Stimulated activated effector memory CD8-positive, alpha-beta T cell treated with anti-CD3 and anti-CD28 coated beads, Interleukin-12 subunit alpha, Interleukin-12 subunit beta, amount 100 ng/mL, for 72 hours (primary cell): ENCODE measurements around the gene EZH2.

Source experiments
- ATAC-seq: fragments of 150-1000 bp; cut with Tn5 transposase; 2 replicates; pipeline ENCODE4 v1.10.0; 2021
- DNase-seq, 2 donors: peaks; one replicate each; pipeline ENCODE4 v3.0.0; 2021 to 2022; ENCODE audit warnings: low spot score in 2 of 2
- H3K27ac Mint-ChIP-seq: one replicate; pipeline ENCODE4 v1.8.0; 2022; ENCODE audit warnings: mild to moderate bottlenecking, mixed read lengths
- H3K36me3 Mint-ChIP-seq: one replicate; pipeline ENCODE4 v1.8.0; 2022; ENCODE audit warnings: mild to moderate bottlenecking, mixed read lengths
- H3K4me1 Mint-ChIP-seq: one replicate; pipeline ENCODE4 v1.8.0; 2022; ENCODE audit warnings: mixed read lengths
- H3K4me3 Mint-ChIP-seq: one replicate; pipeline ENCODE4 v1.8.0; 2022; ENCODE audit warnings: mild to moderate bottlenecking, mixed read lengths
- H3K9me3 Mint-ChIP-seq: one replicate; pipeline ENCODE4 v1.8.0; 2022; ENCODE audit warnings: mixed read lengths

EZH2 gene

GRCh38 chr7:148814922-148815559, 69.0 kb downstream of the EZH2 start:
- no peak overlapping the region for H3K4me3 Mint-ChIP-seq
- DNase-seq = no peak
- peaks cover 99% of the 10 kb centered on the region for H3K36me3 Mint-ChIP-seq
- no peaks in the 10 kb centered on the region for H3K9me3 Mint-ChIP-seq
- H3K4me1 Mint-ChIP-seq = peaks cover 3% of the 10 kb centered on the region
- no peak for ATAC-seq
- no peak overlapping the region for H3K27ac Mint-ChIP-seq

GRCh38 chr7:148813890-148814289, 70.2 kb downstream of the EZH2 start:
- DNase-seq (no peak), ATAC-seq (no peak)
- Mint-ChIP-seq H3K4me3 (no peak overlapping the region), H3K27ac (peak overlapping the region; percentile 52), H3K36me3 (peaks cover 99% of the 10 kb centered on the region), H3K4me1 (peaks cover 6% of the 10 kb centered on the region), H3K9me3 (no peaks in the 10 kb centered on the region)

- H3K27ac Mint-ChIP-seq = no peak overlapping the region
- DNase-seq = no peak
- peaks cover 100% of the 10 kb centered on the region for H3K36me3 Mint-ChIP-seq
- H3K4me3 Mint-ChIP-seq = no peak overlapping the region
- peaks cover 6% of the 10 kb centered on the region for H3K4me1 Mint-ChIP-seq
- H3K9me3 Mint-ChIP-seq = no peaks in the 10 kb centered on the region
- no peak for ATAC-seq
Observed at GRCh38 chr7:148811892-148812291, 72.2 kb downstream of the EZH2 start.

- DNase-seq (no peak), ATAC-seq (no peak)
- H3K27ac Mint-ChIP-seq = peak overlapping the region; percentile 78
- no peaks in the 10 kb centered on the region for H3K9me3 Mint-ChIP-seq
- no peak overlapping the region for H3K4me3 Mint-ChIP-seq
- H3K36me3 Mint-ChIP-seq = peaks cover 100% of the 10 kb centered on the region
- peaks cover 6% of the 10 kb centered on the region for H3K4me1 Mint-ChIP-seq
Observed at GRCh38 chr7:148809856-148810255, 74.2 kb downstream of the EZH2 start.

GRCh38 chr7:148807436-148807835, 76.7 kb downstream of the EZH2 start:
- H3K36me3 Mint-ChIP-seq = peaks cover 92% of the 10 kb centered on the region

GRCh38 chr7:148806187-148806586, 77.9 kb downstream of the EZH2 start:
- Mint-ChIP-seq H3K27ac (no peak overlapping the region), H3K9me3 (no peaks in the 10 kb centered on the region), H3K36me3 (peaks cover 92% of the 10 kb centered on the region), H3K4me1 (peaks cover 6% of the 10 kb centered on the region), H3K4me3 (no peak overlapping the region)
- no peak for ATAC-seq
- DNase-seq = no peak

More at GRCh38 chr7:148807436-148807835, 76.7 kb downstream of the EZH2 start:
- DNase-seq = no peak
- Mint-ChIP-seq H3K4me3 (no peak overlapping the region), H3K9me3 (no peaks in the 10 kb centered on the region), H3K27ac (no peak overlapping the region), H3K4me1 (peaks cover 6% of the 10 kb centered on the region)
- no peak for ATAC-seq

GRCh38 chr7:148804343-148805235, 79.5 kb downstream of the EZH2 start:
- ATAC-seq (no peak), DNase-seq (no peak)
- no peaks in the 10 kb centered on the region for H3K9me3 Mint-ChIP-seq
- no peaks in the 10 kb centered on the region for H3K4me1 Mint-ChIP-seq
- H3K4me3 Mint-ChIP-seq = no peak overlapping the region
- H3K36me3 Mint-ChIP-seq = peaks cover 92% of the 10 kb centered on the region
- H3K27ac Mint-ChIP-seq = peak overlapping the region; percentile 45

- ATAC-seq (no peak), DNase-seq (no peak)
- H3K27ac Mint-ChIP-seq = peak overlapping the region; percentile 45
- H3K4me3 Mint-ChIP-seq = no peak overlapping the region
- peaks cover 92% of the 10 kb centered on the region for H3K36me3 Mint-ChIP-seq
- no peaks in the 10 kb centered on the region for H3K9me3 Mint-ChIP-seq
- H3K4me1 Mint-ChIP-seq = no peaks in the 10 kb centered on the region
Observed at GRCh38 chr7:148803094-148803493, 81.0 kb downstream of the EZH2 start.

GRCh38 chr7:148802101-148802493, 82.0 kb downstream of the EZH2 start:
- peaks cover 92% of the 10 kb centered on the region for H3K36me3 Mint-ChIP-seq
- ATAC-seq = no peak

GRCh38 chr7:148800677-148801076, 83.4 kb downstream of the EZH2 start:
- Mint-ChIP-seq H3K4me3 (no peak overlapping the region), H3K9me3 (no peaks in the 10 kb centered on the region), H3K27ac (peak overlapping the region; percentile 61), H3K4me1 (no peaks in the 10 kb centered on the region), H3K36me3 (peaks cover 92% of the 10 kb centered on the region)
- DNase-seq (no peak), ATAC-seq (no peak)

More at GRCh38 chr7:148802101-148802493, 82.0 kb downstream of the EZH2 start:
- Mint-ChIP-seq H3K27ac (peak overlapping the region; percentile 70), H3K4me3 (no peak overlapping the region), H3K9me3 (no peaks in the 10 kb centered on the region), H3K4me1 (no peaks in the 10 kb centered on the region)
- no peak for DNase-seq

GRCh38 chr7:148799893-148800555, 84.1 kb downstream of the EZH2 start:
- no peak for DNase-seq
- Mint-ChIP-seq H3K9me3 (no peaks in the 10 kb centered on the region), H3K27ac (peak overlapping the region; percentile 61), H3K4me3 (no peak overlapping the region), H3K36me3 (peaks cover 92% of the 10 kb centered on the region), H3K4me1 (no peaks in the 10 kb centered on the region)
- ATAC-seq = no peak

GRCh38 chr7:148796841-148797240, 87.2 kb downstream of the EZH2 start:
- no peaks in the 10 kb centered on the region for H3K4me1 Mint-ChIP-seq
- H3K4me3 Mint-ChIP-seq = no peak overlapping the region
- no peak overlapping the region for H3K27ac Mint-ChIP-seq
- ATAC-seq (no peak), DNase-seq (no peak)
- H3K9me3 Mint-ChIP-seq = no peaks in the 10 kb centered on the region
- peaks cover 100% of the 10 kb centered on the region for H3K36me3 Mint-ChIP-seq

GRCh38 chr7:148794476-148794875, 89.6 kb downstream of the EZH2 start:
- Mint-ChIP-seq H3K4me1 (no peaks in the 10 kb centered on the region), H3K9me3 (no peaks in the 10 kb centered on the region), H3K36me3 (peaks cover 100% of the 10 kb centered on the region), H3K4me3 (no peak overlapping the region), H3K27ac (no peak overlapping the region)
- DNase-seq (no peak), ATAC-seq (no peak)

GRCh38 chr7:148793590-148793989, 90.5 kb downstream of the EZH2 start:
- no peak overlapping the region for H3K27ac Mint-ChIP-seq

GRCh38 chr7:148791546-148791945, 92.5 kb downstream of the EZH2 start:
- no peak for ATAC-seq
- H3K4me3 Mint-ChIP-seq = no peak overlapping the region
- H3K4me1 Mint-ChIP-seq = no peaks in the 10 kb centered on the region
- peaks cover 100% of the 10 kb centered on the region for H3K36me3 Mint-ChIP-seq
- H3K27ac Mint-ChIP-seq = no peak overlapping the region
- H3K9me3 Mint-ChIP-seq = no peaks in the 10 kb centered on the region
- no peak for DNase-seq

More at GRCh38 chr7:148793590-148793989, 90.5 kb downstream of the EZH2 start:
- Mint-ChIP-seq H3K4me3 (no peak overlapping the region), H3K36me3 (peaks cover 100% of the 10 kb centered on the region), H3K9me3 (no peaks in the 10 kb centered on the region), H3K4me1 (no peaks in the 10 kb centered on the region)
- DNase-seq = no peak
- no peak for ATAC-seq
